Transverse colon (tissue), 4 donors: ENCODE results near the gene TUBB2B. TPM values are rescaled to one million over a fixed set of nuclear protein-coding genes. Genes with fewer than 3 reads are reported as not detected.
"Not testable (repeated sequence)": the region's sequence is repeated elsewhere in the genome, so short reads cannot be mapped to it uniquely, and the experiment has no call there.

Source experiments
- DNase-seq: peaks from one replicate; pipeline ENCODE4 v3.0.0-alpha.2; 2019
- H3K27ac ChIP-seq, 4 donors: fragments of 200-600 bp; sonication (generic); 2 replicates each; pipeline ENCODE4 v1.5.1; 2016 to 2018; ENCODE audit warnings: inconsistent platforms in 4 of 4
- H3K27me3 ChIP-seq: fragments of 200-600 bp; sonication (generic); 2 replicates; pipeline ENCODE4 v1.5.1; 2017; ENCODE audit warnings: inconsistent platforms
- H3K36me3 ChIP-seq, 4 donors: fragments of 200-600 bp; sonication (generic); 2 replicates each; pipeline ENCODE4 v1.5.1; 2017 to 2019; ENCODE audit warnings: inconsistent platforms in 4 of 4
- H3K4me1 ChIP-seq, 4 donors: fragments of 200-600 bp; sonication (generic); 2 replicates each; pipeline ENCODE4 v1.5.1; 2017 to 2020; ENCODE audit warnings: inconsistent platforms in 4 of 4
- H3K4me3 ChIP-seq, 4 donors: fragments of 200-600 bp; sonication (generic); 1 replicate in 1 of 4; 2 replicates in 3 of 4; pipeline versions ENCODE4 v1.5.1 to v1.6.1; 2017 to 2019; ENCODE audit warnings: inconsistent platforms in 4 of 4
- H3K9me3 ChIP-seq, 2 donors: fragments of 200-600 bp; sonication (generic); 2 replicates each; pipeline ENCODE4 v1.5.1; 2017 to 2019; ENCODE audit warnings: inconsistent platforms in 2 of 2
- EP300 ChIP-seq: sonication (generic); formaldehyde crosslinking; IDR thresholded peaks from one replicate; pipeline ENCODE4 v1.6.1; 2017; ENCODE audit warnings: antibody characterized with exemption, low read depth
- POLR2A ChIP-seq: fragments of 450-650 bp; IDR thresholded peaks from one replicate; pipeline ENCODE4 v1.6.1; 2016; ENCODE audit warnings: antibody characterized with exemption, mild to moderate bottlenecking, moderate library complexity
- POLR2AphosphoS5 ChIP-seq, 3 donors: sonication (generic); formaldehyde crosslinking; IDR thresholded peaks; one replicate each; pipeline ENCODE4 v1.6.1; 2016; ENCODE audit warnings: antibody characterized with exemption in 3 of 3
- WGBS, 2 donors: methylation state at CpG; one replicate each; pipeline ENCODE4 v1.1.5; 2018; ENCODE audit warnings: low coverage in 1 of 2; 5-methylcytosine and 5-hydroxymethylcytosine counted together
- in situ Hi-C, 4 donors: fragments of 200-750 bp; cut with MboI; loops; one replicate each; pipeline versions ENCODE4 v1.15.0 to v1.15.1; 2017; ENCODE audit warnings: low sequenced_read_pairs in 3 of 4, low pct_ligation_motif_present in 1 of 4, low pct_unique_long_range_greater_than_20kb in 1 of 4
- intact Hi-C: fragments of 100-400 bp; cut with DNase I; formaldehyde crosslinking; loops from one replicate; pipeline ENCODE4 v1.15.1; 2023; ENCODE audit warnings: low total_unique reads
- total RNA-seq, 4 donors: library from RNA; depleted of rRNA; stranded (reverse); fragments of >200 nt; gene quantifications; one replicate each; pipeline ENCODE4 v1.1.0, GENCODE V29; 2016
- TF ChIP-seq, protein P1 (sequence below), 5 experiments: fragments of 200-600 bp in 3 of 5; fragments of 450-650 bp in 2 of 5; sonication (generic) in 3 of 5; IDR thresholded peaks; 1 replicate in 2 of 5; 2 replicates in 3 of 5; pipeline ENCODE4 v1.5.1; 2016 to 2017; ENCODE audit warnings: antibody characterized with exemption in 5 of 5, inconsistent platforms in 3 of 5, mild to moderate bottlenecking in 2 of 5, moderate library complexity in 1 of 5

Gene TUBB2B
- total RNA-seq, 4 donors from 2014 or later, result 2.9 to 14.9 (median 9.4) TPM

DNA sequence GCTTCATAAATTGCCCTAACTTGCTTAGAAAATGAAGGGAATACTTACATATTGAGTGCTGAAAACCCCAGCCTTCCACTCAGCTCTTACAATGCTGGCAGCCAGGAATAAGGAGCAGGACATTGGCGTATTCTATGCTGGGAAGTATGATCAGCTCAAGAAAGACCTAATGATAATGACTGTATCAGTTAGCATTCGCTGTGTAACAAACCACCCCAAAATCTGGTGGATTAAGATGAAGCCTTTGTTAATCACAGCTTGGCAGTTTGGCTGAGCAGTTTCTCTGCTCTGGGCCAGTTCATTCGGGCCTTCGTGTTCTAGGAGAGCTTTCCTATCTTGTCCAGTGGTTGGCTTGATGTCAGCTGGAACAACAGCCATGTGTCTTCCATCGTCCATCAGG, 36.7 kb downstream of the TUBB2B start:
- in situ Hi-C loops, result no loop called here
- no peak for TF ChIP-seq POLR2AphosphoS5 (IDR thresholded peaks at IDR 0.05)
- TF ChIP-seq EP300, result no peak
- no peak for TF ChIP-seq POLR2A
- TF ChIP-seq, protein P1, sequence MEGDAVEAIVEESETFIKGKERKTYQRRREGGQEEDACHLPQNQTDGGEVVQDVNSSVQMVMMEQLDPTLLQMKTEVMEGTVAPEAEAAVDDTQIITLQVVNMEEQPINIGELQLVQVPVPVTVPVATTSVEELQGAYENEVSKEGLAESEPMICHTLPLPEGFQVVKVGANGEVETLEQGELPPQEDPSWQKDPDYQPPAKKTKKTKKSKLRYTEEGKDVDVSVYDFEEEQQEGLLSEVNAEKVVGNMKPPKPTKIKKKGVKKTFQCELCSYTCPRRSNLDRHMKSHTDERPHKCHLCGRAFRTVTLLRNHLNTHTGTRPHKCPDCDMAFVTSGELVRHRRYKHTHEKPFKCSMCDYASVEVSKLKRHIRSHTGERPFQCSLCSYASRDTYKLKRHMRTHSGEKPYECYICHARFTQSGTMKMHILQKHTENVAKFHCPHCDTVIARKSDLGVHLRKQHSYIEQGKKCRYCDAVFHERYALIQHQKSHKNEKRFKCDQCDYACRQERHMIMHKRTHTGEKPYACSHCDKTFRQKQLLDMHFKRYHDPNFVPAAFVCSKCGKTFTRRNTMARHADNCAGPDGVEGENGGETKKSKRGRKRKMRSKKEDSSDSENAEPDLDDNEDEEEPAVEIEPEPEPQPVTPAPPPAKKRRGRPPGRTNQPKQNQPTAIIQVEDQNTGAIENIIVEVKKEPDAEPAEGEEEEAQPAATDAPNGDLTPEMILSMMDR (IDR thresholded peaks at IDR 0.05), result no peak
- H3K27me3 ChIP-seq, result no peaks in the 10 kb centered on the region
- intact Hi-C loops, result no loop called here
- H3K36me3 ChIP-seq, result no peaks in the 10 kb centered on the region
- H3K4me1 ChIP-seq, result no peaks in the 10 kb centered on the region
- no peak overlapping the region for H3K4me3 ChIP-seq
- no peak for DNase-seq
- H3K9me3 ChIP-seq, result no peaks in the 10 kb centered on the region
- 86 to 93% methylated on average over 2 to 5 of the region's 5 CpGs for WGBS, 2 donors
- no peak overlapping the region for H3K27ac ChIP-seq

DNA sequence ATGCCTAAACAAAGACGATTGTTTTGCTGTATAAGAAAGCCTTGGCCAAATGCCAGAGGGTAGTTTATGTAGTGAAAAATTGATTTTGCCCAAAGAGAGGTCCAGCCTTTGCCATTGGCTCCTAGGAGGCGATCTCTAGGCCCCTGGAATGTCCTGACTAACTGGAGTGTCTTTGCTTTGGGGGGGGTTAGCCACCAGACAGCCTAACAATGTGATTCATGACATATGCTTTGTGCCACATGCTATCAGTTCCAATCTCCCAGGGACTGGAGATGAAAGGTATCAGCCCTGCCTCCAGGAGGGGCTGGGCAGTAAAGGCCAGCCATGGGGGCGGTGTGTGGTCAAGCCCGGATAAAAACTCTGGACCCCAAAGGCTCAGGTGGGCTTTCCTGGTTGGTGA, 37.4 kb downstream of the TUBB2B start:
- no peaks in the 10 kb centered on the region for H3K9me3 ChIP-seq
- no peaks in the 10 kb centered on the region for H3K27me3 ChIP-seq
- DNase-seq, result no peak
- 50 to 67% methylated on average over 1 to 4 of the region's 4 CpGs for WGBS, 2 donors
- in situ Hi-C loops, result no loop called here
- no peaks in the 10 kb centered on the region for H3K4me1 ChIP-seq
- TF ChIP-seq POLR2AphosphoS5 (IDR thresholded peaks at IDR 0.05) (no peak), POLR2A (no peak)
- no peak overlapping the region for H3K4me3 ChIP-seq
- no peak overlapping the region for H3K27ac ChIP-seq
- no peaks in the 10 kb centered on the region for H3K36me3 ChIP-seq
- intact Hi-C loops, result no loop called here

DNA sequence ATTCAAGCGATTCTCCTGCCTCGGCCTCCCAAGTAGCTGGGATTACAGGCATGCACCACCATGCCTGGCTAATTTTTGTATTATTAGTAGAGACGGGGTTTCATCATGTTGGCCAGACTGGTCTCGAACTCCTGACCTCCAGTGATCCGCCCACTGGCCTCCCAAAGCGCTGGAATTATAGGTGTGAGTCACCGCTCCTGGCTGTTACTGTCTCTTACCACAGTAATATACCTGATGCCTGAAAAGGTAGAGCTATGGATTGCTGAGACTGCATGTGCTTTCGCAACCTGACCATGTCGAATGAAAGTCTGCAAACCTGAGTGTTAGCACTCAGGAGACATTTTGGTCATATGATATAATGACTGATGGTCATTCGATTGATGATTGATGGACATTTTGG, 38.3 kb downstream of the TUBB2B start:
- H3K36me3 ChIP-seq, DNase-seq, H3K4me1 ChIP-seq, H3K27ac ChIP-seq, in situ Hi-C loops, intact Hi-C loops, H3K27me3 ChIP-seq, H3K4me3 ChIP-seq, H3K9me3 ChIP-seq: not testable (repeated sequence)
- 86 to 100% methylated on average over 2 to 10 of the region's 10 CpGs for WGBS, 2 donors

DNA sequence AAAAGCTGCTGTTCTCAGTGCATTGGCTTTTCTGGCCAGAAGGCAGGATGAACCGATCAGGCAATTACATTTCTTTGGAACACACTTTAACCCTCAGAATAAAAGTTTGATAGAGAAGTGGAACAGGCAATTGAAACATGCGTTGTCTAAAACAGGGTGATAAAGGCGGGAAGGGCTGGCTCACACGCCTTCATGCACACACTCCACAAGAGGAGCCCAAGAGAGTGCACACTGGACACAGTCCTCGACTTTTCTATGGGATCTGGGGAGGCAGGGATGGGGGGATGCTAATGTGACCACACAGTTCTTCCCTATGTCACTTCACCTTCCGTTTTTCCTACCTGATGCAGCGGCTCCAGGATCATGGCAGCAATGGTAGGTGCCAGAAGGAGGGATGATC, 39.2 kb downstream of the TUBB2B start:
- in situ Hi-C loops (no loop called here), intact Hi-C loops (no loop called here)
- WGBS, 2 donors, result 90% methylated on average over 7 of the region's 7 CpGs; no CpG with 5 or more reads in 1 of the 2 donors
- Histone ChIP-seq H3K27ac (no peak overlapping the region), H3K4me3 (no peak overlapping the region), H3K27me3 (no peaks in the 10 kb centered on the region), H3K4me1 (no peaks in the 10 kb centered on the region), H3K9me3 (no peaks in the 10 kb centered on the region), H3K36me3 (no peaks in the 10 kb centered on the region)
- no peak for TF ChIP-seq EP300
- TF ChIP-seq, protein P1 (IDR thresholded peaks at IDR 0.05), result no peak
- TF ChIP-seq POLR2A, result no peak
- TF ChIP-seq POLR2AphosphoS5 (IDR thresholded peaks at IDR 0.05), result no peak
- no peak for DNase-seq

DNA sequence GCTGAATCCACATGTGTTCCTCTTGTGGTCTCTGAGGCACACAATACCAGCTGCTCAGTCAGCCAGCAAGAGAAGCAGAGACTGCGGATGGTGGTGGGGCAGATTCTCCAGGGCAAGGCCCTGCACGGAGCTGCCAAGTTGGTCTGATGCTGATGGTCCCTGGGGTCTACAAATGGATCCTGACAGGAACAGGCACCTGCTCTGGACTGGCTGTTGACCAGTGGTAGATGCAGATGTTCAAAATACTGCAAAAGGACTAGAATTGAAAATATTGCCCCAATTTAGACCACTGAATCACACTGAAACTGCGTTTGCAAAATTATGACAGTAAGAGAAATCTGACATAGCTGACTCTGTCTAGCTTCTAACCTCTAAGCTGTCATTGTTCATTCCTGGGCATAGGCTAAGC, 40.5 kb downstream of the TUBB2B start:
- H3K4me1 ChIP-seq, result no peaks in the 10 kb centered on the region
- no peak overlapping the region for H3K4me3 ChIP-seq
- TF ChIP-seq, protein P1 (IDR thresholded peaks at IDR 0.05), result no peak
- TF ChIP-seq EP300 (no peak), POLR2AphosphoS5 (IDR thresholded peaks at IDR 0.05) (no peak), POLR2A (no peak)
- no peaks in the 10 kb centered on the region for H3K9me3 ChIP-seq
- in situ Hi-C loops, result no loop called here
- intact Hi-C loops, result no loop called here
- 91 to 92% methylated on average over 1 to 3 of the region's 3 CpGs for WGBS, 2 donors
- H3K36me3 ChIP-seq, result no peaks in the 10 kb centered on the region
- no peak for DNase-seq
- no peaks in the 10 kb centered on the region for H3K27me3 ChIP-seq
- H3K27ac ChIP-seq, result no peak overlapping the region
